NCI-H2107 (cell line): Measurements from ENCODE around the gene SEC63.
"Not testable (repeated sequence)": the region's sequence is repeated elsewhere in the genome, so short reads cannot be mapped to it uniquely, and the experiment has no call there.

Experiments used
- DNase-seq: peaks from one replicate; lab custom pipeline; 2025; lab: John Stamatoyannopoulos, UW

SEC63 gene, protein sequence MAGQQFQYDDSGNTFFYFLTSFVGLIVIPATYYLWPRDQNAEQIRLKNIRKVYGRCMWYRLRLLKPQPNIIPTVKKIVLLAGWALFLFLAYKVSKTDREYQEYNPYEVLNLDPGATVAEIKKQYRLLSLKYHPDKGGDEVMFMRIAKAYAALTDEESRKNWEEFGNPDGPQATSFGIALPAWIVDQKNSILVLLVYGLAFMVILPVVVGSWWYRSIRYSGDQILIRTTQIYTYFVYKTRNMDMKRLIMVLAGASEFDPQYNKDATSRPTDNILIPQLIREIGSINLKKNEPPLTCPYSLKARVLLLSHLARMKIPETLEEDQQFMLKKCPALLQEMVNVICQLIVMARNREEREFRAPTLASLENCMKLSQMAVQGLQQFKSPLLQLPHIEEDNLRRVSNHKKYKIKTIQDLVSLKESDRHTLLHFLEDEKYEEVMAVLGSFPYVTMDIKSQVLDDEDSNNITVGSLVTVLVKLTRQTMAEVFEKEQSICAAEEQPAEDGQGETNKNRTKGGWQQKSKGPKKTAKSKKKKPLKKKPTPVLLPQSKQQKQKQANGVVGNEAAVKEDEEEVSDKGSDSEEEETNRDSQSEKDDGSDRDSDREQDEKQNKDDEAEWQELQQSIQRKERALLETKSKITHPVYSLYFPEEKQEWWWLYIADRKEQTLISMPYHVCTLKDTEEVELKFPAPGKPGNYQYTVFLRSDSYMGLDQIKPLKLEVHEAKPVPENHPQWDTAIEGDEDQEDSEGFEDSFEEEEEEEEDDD

DNA sequence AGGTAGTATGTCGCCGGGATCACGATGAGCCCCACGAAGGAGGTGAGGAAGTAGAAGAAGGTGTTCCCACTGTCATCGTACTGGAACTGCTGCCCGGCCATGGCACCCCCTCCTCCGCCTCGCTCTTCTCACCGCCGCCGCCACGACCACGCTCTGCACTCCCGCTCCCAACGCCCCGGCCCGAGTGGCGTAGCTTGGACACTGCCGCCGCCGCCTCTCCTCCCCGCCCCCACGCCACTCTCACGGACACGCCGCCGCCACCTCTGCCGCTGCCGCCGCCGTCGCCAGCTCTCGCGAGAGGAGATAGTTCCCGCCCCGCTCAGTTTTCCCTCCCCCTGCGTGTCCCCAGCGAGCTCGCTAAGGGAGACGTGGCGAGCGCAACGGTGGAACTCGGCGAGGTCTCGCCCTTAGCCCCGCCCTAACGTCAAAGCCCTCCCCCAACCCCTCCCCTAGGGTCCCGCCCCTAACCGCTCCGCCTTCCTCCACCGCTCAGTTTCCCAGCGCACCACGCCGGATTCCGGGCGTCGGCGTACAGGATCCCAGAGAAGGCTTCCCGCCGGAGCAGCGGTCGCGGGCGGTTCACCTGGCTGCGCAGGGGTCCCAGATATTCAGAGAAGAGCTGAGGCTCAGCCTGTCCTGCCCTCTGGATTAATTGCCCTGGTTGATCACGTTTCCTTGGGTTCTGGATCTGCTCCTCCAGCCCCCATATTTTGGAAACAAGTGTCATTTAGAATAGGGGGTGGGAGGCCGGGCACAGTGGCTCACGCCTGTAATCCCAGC, at the start of gene SEC63:
SEC63 (minus strand) TSS at position 300 of the 780 bp plus-strand sequence; CDS start at position 101, 199 bp downstream.
- peak; percentile 91 for DNase-seq

DNA sequence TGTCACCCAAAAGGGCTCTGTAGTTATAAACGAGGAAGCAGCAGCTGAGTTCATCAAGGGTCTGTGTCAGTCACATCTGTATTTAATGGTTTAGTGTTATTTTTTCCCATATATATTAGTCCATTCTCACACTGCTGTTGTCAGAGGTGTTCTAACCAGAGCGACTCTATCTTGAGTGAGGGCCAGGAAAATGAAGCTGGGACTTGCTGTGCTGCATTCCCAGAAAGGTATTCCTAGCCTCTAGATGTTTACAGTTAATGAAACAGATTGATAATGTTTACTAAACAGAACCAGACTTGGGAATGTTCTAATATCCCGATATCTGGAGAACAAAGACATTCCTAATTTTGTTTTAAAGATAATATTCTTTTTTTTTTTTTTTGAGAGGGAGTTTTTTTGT, 48.0 kb upstream of the SEC63 start:
- no peak for DNase-seq

DNA sequence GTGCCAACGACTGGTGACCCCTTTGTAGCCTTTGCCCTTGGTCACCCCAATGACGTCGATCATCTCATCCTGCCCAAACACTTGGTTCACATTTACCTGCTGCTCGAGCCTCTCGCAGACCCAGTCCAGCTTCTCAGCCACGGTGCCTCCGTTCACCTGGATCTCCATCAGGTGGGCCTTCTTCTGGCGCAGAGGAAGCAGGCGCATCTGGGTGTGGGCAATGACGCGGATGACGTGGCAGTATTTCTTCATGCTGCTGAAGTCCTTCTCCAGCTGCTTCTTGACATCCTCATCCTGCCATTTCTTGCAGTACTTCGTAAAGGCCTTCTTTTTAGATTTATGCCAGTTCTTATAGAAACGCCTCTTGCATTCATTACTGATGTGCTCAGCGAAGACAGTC, 46.9 kb upstream of the SEC63 start:
- no peak for DNase-seq

DNA sequence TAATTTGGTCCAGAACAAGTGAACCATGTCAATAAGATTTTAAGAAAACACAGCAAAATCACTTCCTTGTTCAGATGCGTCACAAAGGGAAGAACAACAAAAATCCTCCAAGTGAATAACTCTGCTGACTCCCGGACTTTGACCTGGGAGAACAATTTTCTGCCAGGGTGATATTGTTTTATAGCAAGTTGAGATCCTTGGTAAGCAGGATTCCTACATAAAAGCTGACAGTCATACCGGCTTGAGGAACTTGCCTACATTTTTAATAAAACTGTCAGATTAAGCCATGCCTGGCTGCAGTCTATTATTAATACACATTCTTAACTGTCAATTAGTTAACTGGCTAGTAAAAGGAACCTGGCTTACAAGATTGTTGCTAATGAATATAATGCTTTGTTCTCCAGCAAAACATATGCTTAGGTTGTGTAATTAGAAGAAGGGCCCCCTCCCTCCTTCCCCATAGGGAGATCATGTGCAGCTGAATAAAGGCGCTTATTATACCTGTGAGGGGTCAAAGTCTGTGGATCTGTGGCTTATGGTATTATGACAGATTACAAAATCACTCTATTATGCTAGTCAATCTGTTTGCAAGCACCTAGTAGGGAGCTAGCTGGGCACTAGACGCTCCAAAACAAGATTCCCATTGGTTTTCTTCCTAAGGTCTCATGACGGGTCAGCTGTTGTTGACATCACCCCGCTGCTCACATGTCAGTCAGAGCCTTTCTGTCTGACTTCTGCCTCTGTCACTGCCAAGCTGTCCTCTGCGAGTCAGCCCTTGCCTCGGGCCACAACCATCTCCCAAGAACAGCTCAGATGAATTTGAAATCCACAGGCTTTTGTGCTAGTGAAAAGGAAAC, 44.6 kb upstream of the SEC63 start:
- DNase-seq, result peak; percentile 6

DNA sequence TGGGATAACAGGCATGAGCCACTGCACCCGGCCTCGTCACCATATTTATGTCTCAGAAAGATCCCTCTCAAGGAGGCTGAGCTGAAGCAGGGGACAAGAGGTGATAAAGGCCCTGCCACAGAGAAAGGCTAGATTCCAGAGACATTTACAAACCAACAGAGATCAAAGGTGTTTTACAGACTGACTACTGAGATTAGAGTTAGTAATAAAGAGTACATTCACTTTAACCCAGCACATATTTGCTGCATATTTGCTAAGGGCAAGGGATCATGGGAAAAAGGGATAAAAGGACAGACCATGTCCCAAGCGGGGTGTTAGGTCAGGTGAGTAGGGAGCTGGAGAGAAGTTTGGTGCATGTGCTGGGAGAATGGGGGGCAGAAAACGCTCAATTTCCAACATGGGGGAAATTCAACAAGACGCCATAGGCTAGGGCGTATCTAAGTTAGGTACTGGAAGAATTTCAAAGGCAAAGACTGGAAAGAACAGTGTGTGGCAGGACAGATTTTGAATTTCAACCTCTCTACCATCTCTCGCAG, 43.8 kb upstream of the SEC63 start:
- no peak for DNase-seq

DNA sequence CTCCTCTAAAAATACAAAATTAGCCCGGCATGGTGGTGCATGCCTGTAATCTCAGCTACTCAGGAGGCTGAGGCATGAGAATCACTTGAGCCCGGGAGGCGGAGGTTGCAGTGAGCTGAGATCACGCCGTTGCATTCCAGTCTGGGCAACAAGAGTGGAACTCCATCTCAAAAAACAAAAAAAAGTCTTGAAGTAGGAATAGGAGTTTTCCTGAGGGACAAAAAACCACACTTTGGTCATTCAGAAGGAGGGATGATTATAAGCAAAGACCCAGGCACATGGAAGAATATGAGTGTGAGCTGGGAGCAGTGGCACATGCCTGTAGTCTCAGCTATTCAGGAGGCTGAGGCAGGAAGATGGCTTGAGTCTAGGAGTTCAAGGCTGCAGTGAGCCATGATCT, 42.3 kb upstream of the SEC63 start:
- DNase-seq, result not testable (repeated sequence)

DNA sequence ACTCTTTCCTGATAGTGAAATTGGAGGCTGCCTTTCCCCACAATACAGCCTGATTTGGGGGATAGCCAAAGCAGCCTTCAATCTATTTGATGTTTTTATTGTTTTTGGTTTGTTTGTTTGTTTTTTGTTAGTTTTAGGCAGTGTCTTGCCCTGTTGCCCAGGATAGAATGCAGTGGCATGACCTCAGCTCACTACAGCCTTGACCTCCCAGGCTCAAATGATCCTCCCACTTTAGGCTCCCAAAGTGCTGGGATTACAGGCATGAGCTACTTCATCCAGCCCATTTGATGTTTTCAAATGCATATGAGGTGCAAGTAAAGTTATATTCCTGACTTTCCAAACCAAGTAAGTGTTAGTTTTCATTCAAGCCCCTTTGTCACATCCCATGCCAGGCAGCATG, 41.3 kb upstream of the SEC63 start:
- DNase-seq, result no peak

DNA sequence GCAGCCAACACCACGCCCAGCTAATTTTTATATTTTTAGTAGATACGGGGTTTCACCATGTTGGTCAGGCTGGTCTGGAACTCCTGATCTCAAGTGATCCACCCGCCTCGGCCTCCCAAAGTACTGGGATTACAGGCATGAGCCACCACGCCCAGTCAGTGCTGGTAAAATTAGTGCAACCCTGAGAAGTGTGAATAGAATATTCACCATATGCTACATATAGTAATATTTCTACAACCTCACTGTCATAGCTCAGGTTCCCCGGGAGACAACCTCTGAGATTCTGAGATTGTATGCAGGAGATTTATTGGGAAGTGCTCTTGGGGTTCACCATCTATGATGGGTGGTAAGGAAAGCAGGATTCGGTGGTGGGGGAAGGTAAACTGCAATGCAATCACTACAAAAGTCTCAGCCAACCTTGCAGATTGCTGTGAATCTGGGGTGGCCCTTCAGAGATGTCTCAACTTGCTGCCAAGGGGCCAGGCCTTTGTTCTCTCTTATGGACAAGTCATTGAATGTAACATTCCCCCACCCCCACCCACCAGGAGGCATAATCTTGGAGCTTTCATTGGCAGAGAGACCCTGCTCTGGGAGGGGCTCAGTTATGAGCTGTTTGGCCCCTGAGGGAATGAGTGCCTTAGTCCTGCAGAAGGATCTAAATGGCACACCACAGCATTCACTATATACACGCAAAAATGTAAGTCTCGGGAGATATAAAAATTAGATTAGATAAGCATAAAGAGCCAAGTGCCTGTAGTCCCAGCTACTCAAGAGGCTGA, 34.0 kb upstream of the SEC63 start:
- DNase-seq, result no peak

DNA sequence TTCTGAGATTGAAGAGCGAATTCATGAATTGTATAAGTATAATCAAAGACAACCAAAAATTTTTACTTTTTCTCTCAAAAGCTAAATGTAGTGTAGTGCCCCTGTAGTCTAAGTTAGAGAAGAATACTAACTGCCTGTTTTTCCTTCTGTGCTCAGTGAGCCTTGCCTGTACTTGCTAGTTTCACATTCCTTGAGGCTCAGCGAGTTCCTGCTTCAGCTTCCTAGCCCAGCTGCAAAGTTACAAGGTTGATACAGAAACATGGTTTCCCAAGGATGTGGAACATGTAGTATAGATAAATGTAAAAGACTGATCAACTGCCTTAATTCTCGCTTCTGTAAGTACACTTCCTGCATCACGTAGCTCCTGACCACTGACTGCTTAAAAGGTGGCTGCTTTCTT, 33.1 kb upstream of the SEC63 start:
- no peak for DNase-seq

DNA sequence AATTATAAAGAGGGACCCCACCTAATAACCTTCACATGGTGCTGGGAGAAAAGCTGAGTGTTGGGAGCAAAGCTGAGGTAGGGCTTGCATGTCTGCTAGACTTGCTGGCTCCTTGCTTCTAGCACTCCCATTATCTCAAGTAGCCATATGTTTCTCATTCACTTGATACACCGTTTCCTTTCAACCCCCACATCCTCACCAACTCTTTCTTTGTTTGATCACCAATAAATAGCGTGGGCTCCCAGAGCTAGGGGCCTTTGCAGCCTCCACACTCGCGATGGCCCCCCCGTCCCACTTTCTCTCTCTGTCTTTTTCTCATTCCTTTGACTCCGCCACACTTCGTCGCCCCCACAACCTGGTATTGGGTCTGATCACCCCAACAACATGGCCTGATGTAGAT, 32.6 kb upstream of the SEC63 start:
- not testable (repeated sequence) for DNase-seq

DNA sequence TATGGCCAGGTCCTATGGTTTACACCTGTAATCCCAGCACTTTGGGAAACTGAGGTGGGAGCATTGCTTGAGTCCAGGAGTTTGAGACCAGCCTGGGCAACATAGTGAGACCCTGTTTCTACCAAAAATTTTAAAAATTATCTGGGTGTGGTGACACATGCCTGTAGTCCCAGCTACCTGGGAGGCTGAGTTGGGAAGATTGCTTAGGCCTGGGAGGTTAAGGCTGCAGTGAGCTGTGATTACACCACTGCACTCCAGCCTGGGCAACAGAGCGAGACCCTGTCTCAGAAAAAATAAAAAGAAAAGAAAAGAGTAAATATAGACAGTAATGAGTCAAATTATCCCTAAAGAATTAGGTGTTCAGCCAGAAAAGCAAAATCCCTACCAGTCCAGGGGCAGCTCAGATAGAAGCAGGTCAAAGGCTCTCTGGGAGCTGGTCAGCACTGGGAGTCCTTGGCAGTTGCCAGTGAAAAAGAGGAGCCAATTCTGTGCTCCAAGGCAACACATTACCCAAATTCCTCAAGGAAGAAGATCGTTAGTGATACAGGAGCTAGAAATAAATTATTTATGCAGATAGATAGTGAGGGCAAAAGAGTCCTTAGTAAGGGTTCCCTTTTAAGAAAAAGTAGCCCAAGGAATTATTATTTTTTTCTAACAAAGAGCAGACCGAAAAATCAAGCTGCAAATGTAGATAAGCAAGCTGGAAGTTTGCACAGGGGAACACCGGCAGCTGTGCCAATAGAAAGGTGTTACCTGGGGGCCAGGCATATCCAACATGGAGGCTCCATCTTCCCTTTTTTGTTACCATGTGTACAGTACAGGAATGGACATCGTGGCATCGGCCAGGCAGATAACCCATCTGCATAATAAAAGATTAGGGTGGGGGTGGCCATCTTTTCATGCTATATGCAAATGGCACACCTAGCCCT, 31.4 kb upstream of the SEC63 start:
- no peak for DNase-seq

DNA sequence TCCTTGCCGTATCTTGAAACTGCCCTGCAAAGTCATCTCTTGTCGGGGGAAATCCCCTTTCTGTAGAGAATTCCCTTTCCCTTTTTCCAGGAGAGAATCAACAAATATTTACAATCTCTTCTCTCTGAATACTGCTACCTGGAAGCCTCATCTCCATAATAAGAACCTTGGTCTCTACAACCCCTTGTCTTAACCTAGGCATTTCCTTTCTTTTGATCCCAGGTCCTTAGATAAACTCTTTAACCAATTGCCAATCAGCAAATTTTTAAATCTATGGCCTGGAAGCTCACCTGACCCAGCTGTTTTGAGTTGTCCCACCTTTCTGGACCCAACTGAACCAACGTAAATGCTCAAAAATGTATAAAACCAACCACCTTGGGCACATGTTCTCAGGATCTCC, 30.6 kb upstream of the SEC63 start:
- no peak for DNase-seq

DNA sequence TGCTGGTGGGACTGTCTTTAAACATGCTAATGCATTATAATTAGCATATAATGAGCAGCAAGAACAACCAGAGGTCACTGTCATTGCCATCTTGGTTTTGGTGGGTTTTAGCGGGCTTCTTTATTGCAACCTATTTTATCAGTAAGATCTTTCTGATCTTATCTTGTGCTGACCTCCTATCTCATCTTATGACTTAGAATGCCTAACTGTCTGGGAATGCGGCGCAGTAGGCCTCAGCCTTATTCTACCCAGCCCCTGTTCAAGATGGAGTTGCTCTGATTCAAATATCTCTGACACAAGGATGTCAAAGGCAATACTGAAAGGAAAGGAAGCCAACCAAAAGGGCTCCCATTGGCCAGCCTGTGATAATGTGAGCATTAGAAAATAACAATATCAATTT, 29.8 kb upstream of the SEC63 start:
- no peak for DNase-seq

DNA sequence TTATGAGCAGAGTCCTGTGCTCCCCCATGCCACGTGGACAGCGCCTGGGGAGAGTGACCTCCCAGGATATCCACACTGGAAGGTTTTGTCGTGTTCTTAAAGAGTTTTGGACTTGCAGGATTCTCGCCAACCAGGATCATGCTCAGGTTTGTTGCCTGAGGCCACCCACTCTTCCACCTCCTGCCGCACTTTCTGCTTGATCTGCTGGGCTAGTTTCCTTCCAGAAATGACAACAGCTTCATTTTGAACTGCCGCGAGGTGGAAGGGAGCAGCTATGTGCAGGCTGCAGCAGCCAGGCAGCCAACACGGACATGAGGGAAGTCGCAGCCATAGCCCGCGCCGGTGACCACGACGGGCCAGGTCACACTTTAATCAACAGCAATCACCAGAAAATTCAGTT, 27.7 kb upstream of the SEC63 start:
- no peak for DNase-seq

DNA sequence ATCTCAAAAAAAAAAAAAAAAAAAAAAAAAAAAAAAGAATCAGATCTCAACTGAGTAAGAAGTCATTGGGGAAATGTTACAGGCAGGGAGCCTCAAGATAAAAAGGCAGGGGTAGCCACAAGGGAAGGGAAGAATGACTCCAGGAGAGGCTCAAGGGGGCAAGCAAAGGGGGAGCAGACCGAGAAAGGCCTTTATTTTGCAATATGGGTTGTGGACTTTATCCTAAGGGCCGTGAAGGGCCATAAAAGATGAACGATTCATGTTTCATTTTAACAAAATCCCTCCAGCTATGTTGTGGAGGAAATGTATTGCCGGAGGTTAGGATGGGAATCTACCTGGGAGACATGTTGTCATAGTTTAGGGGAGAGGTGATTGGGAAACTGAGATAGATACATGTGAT, 25.8 kb upstream of the SEC63 start:
- DNase-seq, result no peak

DNA sequence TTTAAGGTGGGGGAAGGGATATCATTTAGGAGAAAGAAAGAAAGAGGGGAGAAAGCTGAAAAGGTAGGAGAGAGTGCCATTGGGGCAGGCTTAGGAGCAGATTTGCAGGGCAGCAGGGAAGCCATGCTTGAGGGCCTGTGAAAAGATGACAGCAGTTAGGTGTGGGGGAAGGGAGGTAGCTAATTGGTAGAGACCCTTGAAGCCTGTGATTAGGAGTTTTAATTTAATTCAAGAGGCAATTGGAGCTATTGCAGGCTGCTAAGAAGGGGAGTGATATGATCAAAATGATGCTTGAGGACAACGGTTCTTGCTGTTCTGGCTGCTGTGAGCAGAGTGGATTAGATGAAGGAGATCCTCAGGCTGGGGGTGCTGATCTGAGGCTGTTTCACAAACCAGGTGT, 24.5 kb upstream of the SEC63 start:
- DNase-seq, result no peak

DNA sequence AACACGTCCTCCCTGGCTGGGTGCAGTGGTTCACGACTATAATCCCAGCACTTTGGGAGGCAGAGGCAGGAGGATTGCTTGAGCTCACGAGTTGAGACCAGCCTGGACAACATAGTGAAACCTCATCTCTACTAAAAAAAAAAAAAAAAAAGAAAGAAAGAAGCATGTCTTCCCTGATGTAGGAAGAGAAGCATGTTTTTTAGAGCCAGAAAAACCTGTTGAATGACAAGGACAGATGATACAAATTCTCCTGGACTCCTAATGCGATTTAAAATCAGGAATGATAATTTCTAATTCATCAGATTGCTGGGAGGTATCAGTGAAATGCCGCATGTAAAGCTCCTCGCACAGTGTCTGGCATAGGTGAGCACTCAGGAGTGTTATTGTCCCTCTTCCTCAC, 23.7 kb upstream of the SEC63 start:
- DNase-seq, result no peak

DNA sequence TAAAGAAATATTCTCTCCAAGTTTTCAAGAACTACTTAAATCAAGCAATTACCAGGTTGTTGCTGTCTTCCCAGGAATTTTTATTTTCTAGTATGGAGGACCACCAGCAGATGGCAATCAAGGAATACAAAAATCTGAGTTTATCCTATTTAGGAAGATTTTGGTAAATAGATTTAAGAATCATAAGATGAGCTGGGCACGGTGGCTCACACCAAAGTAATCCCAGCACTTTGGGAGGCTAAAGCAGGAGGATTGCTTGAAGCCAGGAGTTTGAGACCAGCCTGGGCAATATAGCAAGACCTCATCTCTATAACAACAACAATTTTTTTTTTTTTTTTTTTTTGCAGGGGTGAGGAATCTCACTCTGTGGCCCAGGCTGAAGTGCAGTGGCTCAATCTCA, 19.3 kb upstream of the SEC63 start:
- DNase-seq, result no peak

DNA sequence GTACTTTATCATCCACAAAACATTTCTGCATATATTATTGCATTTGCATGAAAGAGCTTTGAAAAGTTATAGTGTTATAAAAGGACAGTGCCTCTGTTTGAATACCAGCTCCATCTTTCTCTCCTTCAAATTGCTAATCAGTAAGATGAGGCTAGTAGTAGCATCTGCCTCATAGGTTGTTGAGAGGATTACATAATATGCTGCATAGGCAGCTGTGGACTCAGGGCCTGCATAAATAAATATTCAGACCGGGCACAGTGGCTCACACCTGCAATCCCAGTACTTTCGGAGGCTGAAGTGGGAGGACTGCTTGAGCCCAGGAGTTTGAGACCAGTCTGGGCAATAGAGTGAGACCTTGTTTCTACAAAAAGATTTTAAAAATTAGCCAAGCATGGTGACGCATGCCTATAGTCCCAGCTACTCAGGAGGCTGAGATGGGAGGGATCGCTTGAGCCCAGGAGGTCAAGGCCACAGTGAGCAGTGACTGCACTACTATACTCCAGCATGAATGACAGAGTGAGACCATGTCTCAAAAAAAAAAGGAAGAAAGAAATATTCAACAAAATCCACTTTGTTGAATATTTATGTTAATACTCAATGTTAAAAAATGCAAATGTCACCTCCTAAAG, 18.3 kb upstream of the SEC63 start:
- DNase-seq, result no peak
